Left cardiac atrium (tissue), 4 donors: ENCODE results near the gene LIMS2. TPM values are rescaled to one million over a fixed set of nuclear protein-coding genes. Genes with fewer than 3 reads are reported as not detected.

Source experiments
- ATAC-seq, 2 donors: fragments of 200-7000 bp; cut with Tn5 transposase; one replicate each; pipeline ENCODE4 v1.9.1; 2020; ENCODE audit warnings: mild to moderate bottlenecking in 2 of 2, moderate library complexity in 2 of 2
- DNase-seq: peaks from one replicate; pipeline ENCODE4 v3.0.0-alpha.2; 2020
- intact Hi-C, 2 donors: fragments of 100-400 bp; cut with DNase I; formaldehyde crosslinking; loops; one replicate each; pipeline versions ENCODE4 v1.14.1 to v1.15.1; 2022 to 2023
- total RNA-seq, 2 donors: library from RNA; stranded (reverse); fragmentation: NEBNext Ultra II Directional; extraction: Animal tissue kit (Norgen Biotek cat#: 25700); gene quantifications; one replicate each; pipeline ENCODE4 v1.2.1, GENCODE V29; 2021
- donor health status: DM: no; HTN: yes; CAD: no.
- donor health status: DM: no; HTN: yes; CAD: no; lungs with severe emphysema.
- donor health status: DM: yes; HTN: yes; CAD: no.
- donor health status: Dilated cardiomyopathy.

The LIMS2 gene
- total RNA-seq, 2 donors from 2014 or later, result 157 to 204 TPM

- no peak for ATAC-seq
- DNase-seq, result no peak
- intact Hi-C loops, result no loop called here
These were observed 44.3 kb downstream of the LIMS2 start for GRCh38 chr2:127630864-127631540.

DNA sequence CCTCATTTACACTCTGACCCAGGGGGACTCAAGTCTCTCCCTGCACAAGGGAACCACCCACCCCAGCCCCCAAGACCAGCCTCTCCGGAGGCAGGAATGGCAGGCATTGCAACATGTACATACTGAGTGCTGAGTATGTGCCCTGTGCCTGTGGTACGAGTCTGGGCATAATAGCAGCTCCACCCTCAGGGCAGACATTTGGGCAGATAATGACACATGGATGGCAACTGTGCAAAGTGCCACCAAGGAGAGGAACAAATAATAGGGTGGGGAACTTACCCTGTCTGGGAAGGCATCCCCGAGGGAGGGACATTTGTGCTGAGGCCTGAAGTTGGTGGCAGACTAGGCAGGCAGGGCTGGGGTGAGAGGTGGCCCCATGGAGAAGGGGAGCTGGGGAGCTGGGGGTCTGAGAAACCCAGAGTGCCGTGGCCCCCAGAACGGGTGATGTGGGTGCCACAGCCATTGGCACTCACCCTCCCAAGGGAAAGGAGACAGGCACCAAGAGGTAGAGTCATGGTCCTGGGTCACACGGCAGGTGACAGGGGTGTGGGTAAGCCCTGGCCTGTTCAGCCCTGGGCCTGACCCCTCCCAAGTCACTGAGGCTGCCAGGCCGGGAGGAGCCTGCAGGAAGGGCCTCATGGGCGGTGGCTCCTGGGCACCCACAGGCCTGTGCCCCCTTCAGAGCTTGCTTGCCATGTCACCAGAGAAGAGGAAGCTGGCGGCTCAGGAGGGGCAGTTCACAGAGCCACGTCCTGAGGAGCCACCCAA is 45.0 kb downstream of the LIMS2 start:
- ATAC-seq (peak in 1 of 2 donors; percentile 1), DNase-seq (no peak)
- intact Hi-C loops, result no loop called here

DNA sequence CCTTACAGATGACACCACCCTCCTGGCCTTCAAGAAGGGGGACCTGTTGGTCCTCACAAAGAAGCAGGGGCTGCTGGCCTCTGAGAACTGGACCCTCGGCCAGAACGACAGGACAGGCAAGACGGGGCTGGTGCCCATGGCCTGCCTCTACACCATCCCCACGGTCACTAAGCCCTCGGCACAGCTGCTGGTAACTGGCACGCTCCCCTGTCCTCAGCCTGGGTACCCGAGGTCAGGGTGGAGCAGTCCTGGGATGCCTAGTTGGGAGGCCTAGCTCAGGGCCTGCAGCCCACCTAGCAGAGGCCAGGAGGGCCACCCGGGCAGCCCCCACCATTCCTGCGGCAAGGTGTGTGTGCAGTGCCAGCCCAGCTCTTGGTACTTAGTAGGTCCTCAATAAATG is 45.7 kb downstream of the LIMS2 start:
- no peak for ATAC-seq
- intact Hi-C loops, result no loop called here
- DNase-seq, result peak; percentile 22

GRCh38 chr2:127628767-127629614 is 46.3 kb downstream of the LIMS2 start:
- intact Hi-C loops, result no loop called here

DNA sequence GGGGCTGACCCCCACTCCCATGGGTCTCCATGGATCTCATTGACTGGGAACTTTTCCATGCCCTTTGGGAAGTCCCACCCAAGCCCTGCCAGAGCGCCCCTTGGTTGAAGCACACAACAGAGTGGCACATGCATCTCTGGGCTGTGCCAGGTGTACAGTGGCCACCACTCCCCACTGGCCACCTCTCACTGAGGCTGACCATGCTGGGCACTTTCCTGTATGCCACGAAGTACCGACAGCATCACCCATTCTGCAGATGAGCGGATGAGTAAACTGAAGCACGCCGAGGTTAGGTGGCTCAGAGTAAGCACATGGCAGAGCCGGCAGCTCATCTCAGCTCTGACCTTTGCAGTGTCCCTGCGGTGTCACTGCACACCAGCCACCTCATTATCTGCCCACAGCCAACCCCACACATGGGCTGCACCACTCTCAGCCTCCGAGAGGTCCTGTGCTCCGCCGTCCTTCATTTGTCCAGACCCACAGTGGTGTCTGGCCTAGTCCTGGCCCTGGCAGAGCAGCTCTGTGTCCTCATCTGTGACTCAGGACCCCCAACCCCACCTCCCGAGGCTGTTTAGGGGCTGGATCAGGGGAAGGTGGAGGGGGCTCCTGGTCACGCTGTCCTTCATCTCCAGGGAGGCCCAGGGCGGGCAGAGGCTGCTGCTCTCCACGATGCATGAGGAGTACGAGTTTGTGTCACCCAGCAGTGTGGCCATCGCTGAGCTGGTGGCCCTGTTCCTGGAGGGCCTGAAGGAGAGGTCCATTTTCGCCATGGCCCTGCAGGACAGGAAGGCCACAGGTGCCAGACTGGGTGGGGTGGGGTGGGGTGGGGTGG is 47.4 kb downstream of the LIMS2 start:
- DNase-seq (peak; percentile 19), ATAC-seq (no peak)
- intact Hi-C loops, result no loop called here

More at GRCh38 chr2:127628767-127629614, 46.3 kb downstream of the LIMS2 start:
- ATAC-seq, result no peak
- DNase-seq, result peak; percentile 27

DNA sequence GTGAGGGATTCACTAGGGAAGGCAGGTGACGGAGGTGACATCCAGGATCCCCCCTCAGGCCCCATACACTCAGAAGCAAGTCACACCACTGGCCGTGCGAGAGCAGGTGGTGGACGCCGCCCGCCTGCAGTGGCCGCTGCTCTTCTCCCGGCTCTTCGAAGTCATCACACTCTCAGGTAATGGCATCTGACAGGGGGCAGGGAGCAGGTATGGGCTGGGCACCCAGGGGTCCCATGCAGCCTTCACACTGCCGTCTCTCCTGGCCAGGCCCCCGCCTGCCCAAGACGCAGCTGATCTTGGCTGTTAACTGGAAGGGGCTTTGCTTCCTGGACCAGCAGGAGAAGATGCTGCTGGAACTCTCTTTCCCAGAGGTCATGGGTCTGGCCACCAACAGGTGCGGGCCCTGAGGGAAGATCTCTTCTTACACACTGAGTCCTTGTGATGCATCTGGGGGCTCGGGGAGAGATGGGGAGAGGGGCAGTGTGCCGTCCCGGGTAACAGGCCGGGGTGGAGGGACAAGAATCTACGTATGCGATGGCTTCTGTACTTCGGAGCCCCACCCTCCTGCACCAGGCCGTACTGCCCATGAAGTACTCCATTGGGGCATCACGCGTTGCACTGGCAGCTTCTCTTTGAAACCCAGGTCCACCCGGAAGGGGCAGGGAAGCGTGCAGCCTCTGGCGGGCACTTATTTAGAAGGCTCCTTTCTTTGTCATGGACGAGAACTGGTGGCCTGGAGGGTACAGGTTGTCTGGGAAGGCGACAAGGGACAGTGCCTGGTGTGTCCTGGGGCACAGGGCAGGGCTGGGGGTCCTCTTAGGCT is 48.2 kb downstream of the LIMS2 start:
- intact Hi-C loops, result no loop called here
- DNase-seq (peak; percentile 22), ATAC-seq (no peak)

- intact Hi-C loops, result no loop called here
- peak; percentile 21 for DNase-seq
- no peak for ATAC-seq
These were observed 49.2 kb downstream of the LIMS2 start for GRCh38 chr2:127626175-127626574.

GRCh38 chr2:127625572-127625951 is 49.8 kb downstream of the LIMS2 start:
- DNase-seq, result peak; percentile 22
- no peak for ATAC-seq
- intact Hi-C loops, result no loop called here

- ATAC-seq (no peak), DNase-seq (peak; percentile 20)
- intact Hi-C loops, result no loop called here
These were observed 50.4 kb downstream of the LIMS2 start for GRCh38 chr2:127624756-127625571.

- DNase-seq (peak; percentile 20), ATAC-seq (no peak)
- intact Hi-C loops, result no loop called here
These were observed 51.0 kb downstream of the LIMS2 start for GRCh38 chr2:127624320-127624755.

- DNase-seq (peak; percentile 18), ATAC-seq (no peak)
- intact Hi-C loops, result no loop called here
These were observed 51.7 kb downstream of the LIMS2 start for GRCh38 chr2:127623388-127624319.

- ATAC-seq, result no peak
These were observed 52.6 kb downstream of the LIMS2 start for GRCh38 chr2:127622561-127623387.

DNA sequence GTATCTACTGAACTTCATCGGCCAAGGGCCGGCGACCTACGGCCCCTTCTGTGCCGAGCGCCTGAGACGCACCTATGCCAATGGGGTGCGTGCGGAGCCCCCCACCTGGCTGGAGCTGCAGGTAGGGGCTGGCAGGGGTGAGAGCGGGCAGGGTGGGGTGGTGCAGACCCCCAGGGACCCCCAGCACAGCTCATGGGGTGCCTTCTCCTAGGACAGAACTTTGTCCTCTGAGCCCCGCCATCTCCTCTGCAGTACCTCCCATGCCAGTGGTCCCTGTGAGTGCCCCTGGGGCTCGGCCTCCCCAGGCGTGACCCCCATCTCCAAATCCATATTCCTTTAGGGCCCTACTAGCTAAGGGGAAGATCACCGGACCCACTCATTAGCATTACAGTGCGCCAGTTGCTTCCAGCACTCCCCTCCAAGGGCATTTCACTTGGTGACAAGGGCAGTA is 53.3 kb downstream of the LIMS2 start:
- DNase-seq (peak; percentile 18), ATAC-seq (no peak)
- intact Hi-C loops, result no loop called here

More at GRCh38 chr2:127622561-127623387, 52.6 kb downstream of the LIMS2 start:
- peak; percentile 16 for DNase-seq
- intact Hi-C loops, result no loop called here

DNA sequence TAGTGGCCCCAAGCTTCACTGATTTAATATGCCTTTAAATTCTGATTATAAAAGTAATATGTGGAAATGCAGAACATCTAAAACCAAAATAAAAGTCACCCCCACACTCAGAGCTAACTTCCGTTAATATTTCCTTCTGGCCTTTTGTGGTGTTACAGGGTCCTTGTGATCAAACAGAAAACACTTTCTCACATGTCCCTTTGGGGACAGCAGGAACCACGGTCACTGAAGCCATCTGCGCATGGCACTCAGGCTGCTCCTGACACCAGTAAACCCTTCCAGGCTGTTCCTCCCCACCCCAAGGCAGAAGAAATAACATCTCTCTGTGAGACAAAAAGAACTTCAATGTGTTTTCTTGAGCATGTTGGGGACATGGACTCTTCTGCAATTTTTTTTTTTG is 54.5 kb downstream of the LIMS2 start:
- intact Hi-C loops, result no loop called here
- ATAC-seq (no peak), DNase-seq (no peak)
